OCI-LY3 (cell line): ENCODE measurements around the gene PTCHD1.

Experiments
- CTCF ChIP-seq: fragments of 200-600, 300-600 bp; sonication (generic); IDR thresholded peaks from 2 replicates; pipeline ENCODE4 v1.5.1; 2014; ENCODE audit warnings: antibody characterized with exemption, low read length, low read depth
- EZH2phosphoT487 ChIP-seq: fragments of 200-600 bp; shearing (Covaris generic); IDR thresholded peaks from 2 replicates; pipeline ENCODE4 v1.6.1; 2018; ENCODE audit warnings: antibody characterized with exemption, mixed run types, low read depth

- TF ChIP-seq CTCF: no peak
- no peak for TF ChIP-seq EZH2phosphoT487
These were observed 61.6 kb downstream of the PTCHD1 start for GRCh38 chrX:23396263-23396662.
